ACC112 (cell line): ENCODE measurements around the gene DNAJC15.

Source experiments
- H2AFZ ChIP-seq: fragments of 200-600 bp; sonication (generic); one replicate; pipeline ENCODE4 v1.6.0; 2017; ENCODE audit warnings: antibody characterized with exemption, low read length; ENCODE audit not compliant: unreplicated experiment
- H3K27ac ChIP-seq: fragments of 200-600 bp; sonication (generic); 2 replicates; pipeline ENCODE4 v1.5.1; 2014; ENCODE audit warnings: low read depth, mild to moderate bottlenecking, antibody characterized with exemption, low read length, moderate library complexity
- H3K27me3 ChIP-seq: fragments of 200-600 bp; sonication (generic); 2 replicates; pipeline ENCODE4 v1.6.1; 2014; ENCODE audit warnings: mild to moderate bottlenecking, antibody characterized with exemption, low read length, moderate library complexity, mixed read lengths; ENCODE audit not compliant: insufficient read depth
- H3K36me3 ChIP-seq: fragments of 200-600 bp; sonication (generic); 2 replicates; pipeline ENCODE4 v1.6.1; 2016; ENCODE audit warnings: mild to moderate bottlenecking, antibody characterized with exemption, low read length, moderate library complexity, mixed read lengths; ENCODE audit not compliant: insufficient read depth
- H3K4me1 ChIP-seq: fragments of 200-600 bp; sonication (generic); one replicate; pipeline ENCODE4 v1.6.1; 2016; ENCODE audit warnings: low read length, mixed read lengths; ENCODE audit not compliant: insufficient read depth, unreplicated experiment, control insufficient read depth
- H3K4me3 ChIP-seq: fragments of 200-600 bp; sonication (generic); 2 replicates; pipeline ENCODE4 v1.5.1; 2014; ENCODE audit warnings: mild to moderate bottlenecking, low read depth, low read length
- H3K79me2 ChIP-seq: fragments of 200-600 bp; sonication (generic); one replicate; pipeline ENCODE4 v1.6.0; 2016; ENCODE audit warnings: low read length; ENCODE audit not compliant: control insufficient read depth, unreplicated experiment, insufficient read depth

The DNAJC15 gene

GRCh38 chr13:43003729-43004128 lies 19.7 kb upstream of the DNAJC15 start:
- Histone ChIP-seq H3K36me3 (no peaks in the 10 kb centered on the region), H3K79me2 (no peaks in the 10 kb centered on the region), H3K27me3 (no peaks in the 10 kb centered on the region), H2AFZ (no peak overlapping the region), H3K4me3 (no peak overlapping the region), H3K4me1 (peaks cover 53% of the 10 kb centered on the region), H3K27ac (peak overlapping the region; percentile 15; the same call in 1 of the 2 replicates)

GRCh38 chr13:43005460-43006236 lies 17.7 kb upstream of the DNAJC15 start:
- no peaks in the 10 kb centered on the region for H3K36me3 ChIP-seq
- no peaks in the 10 kb centered on the region for H3K79me2 ChIP-seq
- H2AFZ ChIP-seq, result peak overlapping the region; percentile 85
- H3K27me3 ChIP-seq, result no peaks in the 10 kb centered on the region
- H3K4me1 ChIP-seq, result peaks cover 66% of the 10 kb centered on the region
- H3K4me3 ChIP-seq, result peak overlapping the region; percentile 11; the same call in 1 of the 2 replicates
- peak overlapping the region; percentile 98 for H3K27ac ChIP-seq

GRCh38 chr13:43006893-43007631 lies 16.3 kb upstream of the DNAJC15 start:
- 0 out of 2 replicates have a peak overlapping the region, but pooled peaks have one; percentile 2 for H3K4me3 ChIP-seq
- H3K4me1 ChIP-seq, result peaks cover 58% of the 10 kb centered on the region
- H3K36me3 ChIP-seq, result no peaks in the 10 kb centered on the region
- peak overlapping the region; percentile 98 for H3K27ac ChIP-seq
- no peaks in the 10 kb centered on the region for H3K79me2 ChIP-seq
- peak overlapping the region; percentile 41 for H2AFZ ChIP-seq
- no peaks in the 10 kb centered on the region for H3K27me3 ChIP-seq

- H3K79me2 ChIP-seq, result no peaks in the 10 kb centered on the region
- H3K27ac ChIP-seq, result peak overlapping the region; percentile 38
- no peaks in the 10 kb centered on the region for H3K27me3 ChIP-seq
- no peak overlapping the region for H3K4me3 ChIP-seq
- no peaks in the 10 kb centered on the region for H3K36me3 ChIP-seq
- no peak overlapping the region for H2AFZ ChIP-seq
- peaks cover 58% of the 10 kb centered on the region for H3K4me1 ChIP-seq
These were observed 14.8 kb upstream of the DNAJC15 start for GRCh38 chr13:43008596-43008995.

GRCh38 chr13:43009506-43009905 lies 13.9 kb upstream of the DNAJC15 start:
- H3K79me2 ChIP-seq, result no peaks in the 10 kb centered on the region
- H2AFZ ChIP-seq, result no peak overlapping the region
- no peaks in the 10 kb centered on the region for H3K27me3 ChIP-seq
- H3K36me3 ChIP-seq, result no peaks in the 10 kb centered on the region
- H3K27ac ChIP-seq, result peak overlapping the region; percentile 38
- H3K4me1 ChIP-seq, result peaks cover 54% of the 10 kb centered on the region
- no peak overlapping the region for H3K4me3 ChIP-seq

- H3K4me1 ChIP-seq, result peaks cover 9% of the 10 kb centered on the region
- H3K27ac ChIP-seq, result no peak overlapping the region
- no peak overlapping the region for H3K4me3 ChIP-seq
- H3K27me3 ChIP-seq, result no peaks in the 10 kb centered on the region
- no peak overlapping the region for H2AFZ ChIP-seq
- no peaks in the 10 kb centered on the region for H3K36me3 ChIP-seq
- no peaks in the 10 kb centered on the region for H3K79me2 ChIP-seq
These were observed 9.2 kb upstream of the DNAJC15 start for GRCh38 chr13:43014162-43014561.

- no peak overlapping the region for H3K4me3 ChIP-seq
- no peak overlapping the region for H3K27ac ChIP-seq
- H3K27me3 ChIP-seq, result no peaks in the 10 kb centered on the region
- H2AFZ ChIP-seq, result no peak overlapping the region
- no peaks in the 10 kb centered on the region for H3K79me2 ChIP-seq
- H3K36me3 ChIP-seq, result no peaks in the 10 kb centered on the region
- H3K4me1 ChIP-seq, result no peaks in the 10 kb centered on the region
These were observed 7.2 kb upstream of the DNAJC15 start for GRCh38 chr13:43016226-43016625.

GRCh38 chr13:43019811-43020210 lies 3.6 kb upstream of the DNAJC15 start:
- Histone ChIP-seq H2AFZ (peak overlapping the region; percentile 9), H3K36me3 (no peaks in the 10 kb centered on the region), H3K27ac (no peak overlapping the region), H3K27me3 (no peaks in the 10 kb centered on the region), H3K4me1 (peaks cover 5% of the 10 kb centered on the region), H3K79me2 (peaks cover 11% of the 10 kb centered on the region), H3K4me3 (no peak overlapping the region)

GRCh38 chr13:43020794-43021193 lies 2.6 kb upstream of the DNAJC15 start:
- Histone ChIP-seq H3K4me1 (peaks cover 13% of the 10 kb centered on the region), H3K27me3 (no peaks in the 10 kb centered on the region), H3K79me2 (peaks cover 18% of the 10 kb centered on the region), H3K4me3 (no peak overlapping the region), H3K27ac (no peak overlapping the region), H2AFZ (no peak overlapping the region), H3K36me3 (no peaks in the 10 kb centered on the region)

GRCh38 chr13:43021926-43022670 lies 1.3 kb upstream of the DNAJC15 start:
- Histone ChIP-seq H3K4me1 (peaks cover 15% of the 10 kb centered on the region), H3K27ac (no peak overlapping the region), H3K36me3 (no peaks in the 10 kb centered on the region), H3K27me3 (no peaks in the 10 kb centered on the region), H3K4me3 (no peak overlapping the region), H2AFZ (no peak overlapping the region), H3K79me2 (peaks cover 24% of the 10 kb centered on the region)
